ENCODE results near the gene NME2. TPM values are rescaled to one million over a fixed set of nuclear protein-coding genes. Genes with fewer than 3 reads are reported as not detected.
"Not testable (repeated sequence)": the region's sequence is repeated elsewhere in the genome, so short reads cannot be mapped to it uniquely, and the experiment has no call there.

Gene NME2
- polyA plus RNA-seq, 1 donor: 386 TPM

GRCh38 chr17:51121620-51122472 lies 44.4 kb upstream of the NME2 start:
- peak; percentile 97 for DNase-seq
- no peaks in the 10 kb centered on the region for H3K27me3 ChIP-seq (ENCODE audit: control insufficient read depth, insufficient read depth, low read length)
- 51% methylated on average over 4 of the region's 23 CpGs for WGBS (ENCODE audit: insufficient coverage, low lambda C conversion rate)
- peak overlapping the region; percentile 55 for H3K4me3 ChIP-seq (ENCODE audit: low read length)
- no peaks in the 10 kb centered on the region for H3K36me3 ChIP-seq (ENCODE audit: control insufficient read depth, insufficient read depth, low read length)
- peak overlapping the region; percentile 99 for H3K27ac ChIP-seq (ENCODE audit: low read length)
- H3K4me1 ChIP-seq (ENCODE audit: control insufficient read depth, insufficient read depth, low read length): peaks cover 35% of the 10 kb centered on the region
- H3K9me3 ChIP-seq (ENCODE audit: control insufficient read depth, low read depth, low read length): peaks cover 3% of the 10 kb centered on the region

- not testable (repeated sequence) for DNase-seq; H3K9me3 ChIP-seq (ENCODE audit: control insufficient read depth, low read depth, low read length); H3K36me3 ChIP-seq (ENCODE audit: control insufficient read depth, insufficient read depth, low read length); H3K27me3 ChIP-seq (ENCODE audit: control insufficient read depth, insufficient read depth, low read length); H3K4me3 ChIP-seq (ENCODE audit: low read length)
- WGBS (ENCODE audit: insufficient coverage, low lambda C conversion rate): 91% methylated on average over 4 of the region's 10 CpGs
- H3K27ac ChIP-seq (ENCODE audit: low read length): peak overlapping the region; percentile 99
- peaks cover 40% of the 10 kb centered on the region for H3K4me1 ChIP-seq (ENCODE audit: control insufficient read depth, insufficient read depth, low read length)
Observed at GRCh38 chr17:51122473-51123115, 43.6 kb upstream of the NME2 start.

GRCh38 chr17:51124640-51125503 lies 41.3 kb upstream of the NME2 start:
- Histone ChIP-seq H3K4me1 (ENCODE audit: control insufficient read depth, insufficient read depth, low read length) (peaks cover 35% of the 10 kb centered on the region), H3K9me3 (ENCODE audit: control insufficient read depth, low read depth, low read length) (peaks cover 3% of the 10 kb centered on the region), H3K27ac (ENCODE audit: low read length) (peak overlapping the region; percentile 88), H3K27me3 (ENCODE audit: control insufficient read depth, insufficient read depth, low read length) (no peaks in the 10 kb centered on the region), H3K4me3 (ENCODE audit: low read length) (no peak overlapping the region), H3K36me3 (ENCODE audit: control insufficient read depth, insufficient read depth, low read length) (no peaks in the 10 kb centered on the region)
- 50% methylated on average over 1 of the region's 5 CpGs for WGBS (ENCODE audit: insufficient coverage, low lambda C conversion rate)
- peak; percentile 68 to 85 for DNase-seq

- Histone ChIP-seq H3K36me3 (ENCODE audit: control insufficient read depth, insufficient read depth, low read length) (no peaks in the 10 kb centered on the region), H3K9me3 (ENCODE audit: control insufficient read depth, low read depth, low read length) (no peaks in the 10 kb centered on the region), H3K4me1 (ENCODE audit: control insufficient read depth, insufficient read depth, low read length) (peaks cover 39% of the 10 kb centered on the region), H3K27ac (ENCODE audit: low read length) (no peak overlapping the region), H3K27me3 (ENCODE audit: control insufficient read depth, insufficient read depth, low read length) (no peaks in the 10 kb centered on the region), H3K4me3 (ENCODE audit: low read length) (no peak overlapping the region)
- WGBS (ENCODE audit: insufficient coverage, low lambda C conversion rate): 100% methylated on average over 1 of the region's 3 CpGs
- peak in 1 of 2 donors; percentile 35 for DNase-seq
Observed at GRCh38 chr17:51128076-51128475, 38.1 kb upstream of the NME2 start.

GRCh38 chr17:51132964-51133319 lies 33.3 kb upstream of the NME2 start:
- Histone ChIP-seq H3K27me3 (ENCODE audit: control insufficient read depth, insufficient read depth, low read length) (no peaks in the 10 kb centered on the region), H3K27ac (ENCODE audit: low read length) (peak overlapping the region; percentile 25), H3K4me1 (ENCODE audit: control insufficient read depth, insufficient read depth, low read length) (peaks cover 20% of the 10 kb centered on the region), H3K36me3 (ENCODE audit: control insufficient read depth, insufficient read depth, low read length) (no peaks in the 10 kb centered on the region), H3K4me3 (ENCODE audit: low read length) (no peak overlapping the region), H3K9me3 (ENCODE audit: control insufficient read depth, low read depth, low read length) (no peaks in the 10 kb centered on the region)
- peak in 1 of 2 donors; percentile 59 for DNase-seq

GRCh38 chr17:51133365-51133764 lies 32.8 kb upstream of the NME2 start:
- Histone ChIP-seq H3K27me3 (ENCODE audit: control insufficient read depth, insufficient read depth, low read length) (no peaks in the 10 kb centered on the region), H3K9me3 (ENCODE audit: control insufficient read depth, low read depth, low read length) (no peaks in the 10 kb centered on the region), H3K36me3 (ENCODE audit: control insufficient read depth, insufficient read depth, low read length) (no peaks in the 10 kb centered on the region), H3K27ac (ENCODE audit: low read length) (peak overlapping the region; percentile 25), H3K4me1 (ENCODE audit: control insufficient read depth, insufficient read depth, low read length) (peaks cover 16% of the 10 kb centered on the region), H3K4me3 (ENCODE audit: low read length) (no peak overlapping the region)
- DNase-seq: peak in 1 of 2 donors; percentile 39
- no CpG with 5 or more reads among the region's 2 CpGs for WGBS (ENCODE audit: insufficient coverage, low lambda C conversion rate)

- WGBS (ENCODE audit: insufficient coverage, low lambda C conversion rate): no CpG with 5 or more reads among the region's 3 CpGs
Observed at GRCh38 chr17:51135956-51136355, 30.3 kb upstream of the NME2 start.

GRCh38 chr17:51142597-51142996 lies 23.6 kb upstream of the NME2 start:
- H3K27ac ChIP-seq (ENCODE audit: low read length): no peak overlapping the region
- WGBS (ENCODE audit: insufficient coverage, low lambda C conversion rate): 100% methylated on average over 2 of the region's 2 CpGs
- H3K4me1 ChIP-seq (ENCODE audit: control insufficient read depth, insufficient read depth, low read length): peaks cover 40% of the 10 kb centered on the region
- H3K9me3 ChIP-seq (ENCODE audit: control insufficient read depth, low read depth, low read length): no peaks in the 10 kb centered on the region
- no peak overlapping the region for H3K4me3 ChIP-seq (ENCODE audit: low read length)
- no peak for DNase-seq
- H3K36me3 ChIP-seq (ENCODE audit: control insufficient read depth, insufficient read depth, low read length): no peaks in the 10 kb centered on the region
- no peaks in the 10 kb centered on the region for H3K27me3 ChIP-seq (ENCODE audit: control insufficient read depth, insufficient read depth, low read length)

More at GRCh38 chr17:51135956-51136355, 30.3 kb upstream of the NME2 start:
- no peaks in the 10 kb centered on the region for H3K36me3 ChIP-seq (ENCODE audit: control insufficient read depth, insufficient read depth, low read length)
- H3K9me3 ChIP-seq (ENCODE audit: control insufficient read depth, low read depth, low read length): no peaks in the 10 kb centered on the region
- H3K27me3 ChIP-seq (ENCODE audit: control insufficient read depth, insufficient read depth, low read length): no peaks in the 10 kb centered on the region
- no peak overlapping the region for H3K4me3 ChIP-seq (ENCODE audit: low read length)
- DNase-seq: no peak
- no peak overlapping the region for H3K27ac ChIP-seq (ENCODE audit: low read length)
- peaks cover 31% of the 10 kb centered on the region for H3K4me1 ChIP-seq (ENCODE audit: control insufficient read depth, insufficient read depth, low read length)

GRCh38 chr17:51144266-51145022 lies 21.8 kb upstream of the NME2 start:
- no peaks in the 10 kb centered on the region for H3K36me3 ChIP-seq (ENCODE audit: control insufficient read depth, insufficient read depth, low read length)
- peak overlapping the region; percentile 29 for H3K27ac ChIP-seq (ENCODE audit: low read length)
- peak in 1 of 2 donors; percentile 35 for DNase-seq
- H3K4me3 ChIP-seq (ENCODE audit: low read length): no peak overlapping the region
- WGBS (ENCODE audit: insufficient coverage, low lambda C conversion rate): no CpG with 5 or more reads among the region's 6 CpGs
- peaks cover 36% of the 10 kb centered on the region for H3K4me1 ChIP-seq (ENCODE audit: control insufficient read depth, insufficient read depth, low read length)
- no peaks in the 10 kb centered on the region for H3K27me3 ChIP-seq (ENCODE audit: control insufficient read depth, insufficient read depth, low read length)
- no peaks in the 10 kb centered on the region for H3K9me3 ChIP-seq (ENCODE audit: control insufficient read depth, low read depth, low read length)

- no peak for DNase-seq
- no peaks in the 10 kb centered on the region for H3K27me3 ChIP-seq (ENCODE audit: control insufficient read depth, insufficient read depth, low read length)
- H3K27ac ChIP-seq (ENCODE audit: low read length): no peak overlapping the region
- H3K36me3 ChIP-seq (ENCODE audit: control insufficient read depth, insufficient read depth, low read length): no peaks in the 10 kb centered on the region
- H3K4me3 ChIP-seq (ENCODE audit: low read length): no peak overlapping the region
- no CpG with 5 or more reads among the region's 4 CpGs for WGBS (ENCODE audit: insufficient coverage, low lambda C conversion rate)
- H3K9me3 ChIP-seq (ENCODE audit: control insufficient read depth, low read depth, low read length): no peaks in the 10 kb centered on the region
- peaks cover 25% of the 10 kb centered on the region for H3K4me1 ChIP-seq (ENCODE audit: control insufficient read depth, insufficient read depth, low read length)
Observed at GRCh38 chr17:51147650-51148049, 18.6 kb upstream of the NME2 start.
